ENCODE measurements around the gene TPCN1.

TPCN1 gene

GRCh38 chr12:113289361-113289760, 68.1 kb downstream of the TPCN1 start:
- no peak for DNase-seq

DNA sequence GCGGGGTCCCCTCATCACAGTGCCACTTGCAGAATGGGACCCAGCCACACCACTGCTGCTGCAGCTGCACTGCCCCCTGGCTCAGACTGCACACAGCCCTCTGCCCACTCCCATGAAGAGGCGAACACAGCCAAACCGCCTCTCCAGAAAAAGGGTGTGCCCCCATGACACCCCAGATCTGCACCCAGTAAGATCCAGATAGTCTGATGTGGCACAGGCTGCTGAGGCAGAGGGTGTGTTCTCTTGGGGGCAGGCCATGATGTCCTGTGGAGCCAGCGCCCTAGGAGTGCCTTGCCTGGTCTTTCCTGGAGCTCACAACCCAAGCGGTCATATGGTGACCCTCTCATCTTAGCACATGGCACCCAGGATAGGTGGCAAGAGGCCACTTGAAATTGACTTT, 69.2 kb downstream of the TPCN1 start:
- no peak for DNase-seq

DNA sequence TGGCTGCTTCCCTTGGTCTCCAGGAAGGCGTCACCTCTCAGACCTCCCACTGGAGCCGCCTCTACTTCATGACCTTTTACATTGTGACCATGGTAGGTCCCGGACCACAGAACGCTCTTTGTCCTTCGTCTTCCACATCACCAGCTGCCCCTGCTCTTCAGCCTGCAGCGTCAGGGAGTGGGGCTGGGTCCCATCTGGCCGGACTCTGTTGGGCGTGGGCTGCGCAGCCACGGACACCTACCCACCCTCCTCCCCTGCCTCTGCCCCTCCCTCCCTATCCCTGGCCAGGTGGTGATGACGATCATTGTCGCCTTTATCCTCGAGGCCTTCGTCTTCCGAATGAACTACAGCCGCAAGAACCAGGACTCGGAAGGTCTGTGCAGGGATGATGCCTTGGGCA, 70.3 kb downstream of the TPCN1 start:
- no peak for DNase-seq

GRCh38 chr12:113292091-113292490, 70.8 kb downstream of the TPCN1 start:
- no peak for DNase-seq

- DNase-seq, result no peak
Observed at GRCh38 chr12:113292547-113292946, 71.3 kb downstream of the TPCN1 start.

DNA sequence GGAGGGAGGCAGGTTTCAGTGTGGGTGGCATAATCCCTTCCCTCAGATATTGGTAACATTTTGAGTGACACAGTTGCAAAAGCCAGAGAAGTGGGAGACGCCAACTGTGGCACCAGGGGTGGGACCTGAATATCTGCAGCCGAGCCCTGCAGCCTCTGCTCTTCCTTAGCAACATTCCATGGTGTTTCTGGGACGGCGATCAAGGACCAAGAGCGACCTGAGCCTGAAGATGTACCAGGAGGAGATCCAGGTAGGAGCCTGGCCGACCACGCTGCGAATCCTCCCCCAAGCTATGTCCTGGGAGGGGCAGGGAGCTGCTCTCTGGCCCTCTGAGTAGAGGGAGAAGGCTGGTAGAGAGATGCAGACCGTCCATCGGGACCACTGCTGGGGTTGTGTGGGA, 71.8 kb downstream of the TPCN1 start:
- no peak for DNase-seq

DNA sequence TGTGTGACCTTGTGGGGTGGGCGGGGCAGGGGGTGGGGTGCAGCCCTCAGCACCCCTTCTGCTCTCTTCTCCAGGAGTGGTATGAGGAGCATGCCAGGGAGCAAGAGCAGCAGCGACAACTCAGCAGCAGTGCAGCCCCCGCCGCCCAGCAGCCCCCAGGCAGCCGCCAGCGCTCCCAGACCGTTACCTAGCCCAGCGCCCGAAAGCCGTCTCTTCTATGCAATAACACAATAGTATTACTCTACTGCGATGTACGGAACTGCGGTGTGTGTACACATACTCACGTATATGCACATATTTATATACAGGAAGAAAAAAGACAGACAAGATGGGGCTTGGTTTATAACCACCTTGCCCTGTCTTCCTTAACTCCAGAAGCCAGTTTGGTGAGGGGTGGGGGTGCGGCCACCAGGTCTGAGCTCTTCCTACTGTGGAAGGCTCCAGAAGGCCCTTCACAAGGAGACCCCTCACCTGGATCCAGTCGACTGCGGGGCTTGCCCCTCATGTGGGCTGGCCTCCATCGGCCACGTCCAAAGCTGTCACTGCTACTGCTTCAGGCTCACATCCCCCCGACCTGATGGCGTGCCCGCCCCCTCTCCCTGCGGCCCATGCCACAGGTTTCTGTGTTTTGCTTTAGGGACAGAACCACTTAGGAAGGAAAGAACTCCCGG, 74.8 kb downstream of the TPCN1 start:
- no peak for DNase-seq

- no peak for DNase-seq
Observed at GRCh38 chr12:113296557-113297213, 75.4 kb downstream of the TPCN1 start.

- DNase-seq, result no peak
Observed at GRCh38 chr12:113297214-113297587, 75.9 kb downstream of the TPCN1 start.

DNA sequence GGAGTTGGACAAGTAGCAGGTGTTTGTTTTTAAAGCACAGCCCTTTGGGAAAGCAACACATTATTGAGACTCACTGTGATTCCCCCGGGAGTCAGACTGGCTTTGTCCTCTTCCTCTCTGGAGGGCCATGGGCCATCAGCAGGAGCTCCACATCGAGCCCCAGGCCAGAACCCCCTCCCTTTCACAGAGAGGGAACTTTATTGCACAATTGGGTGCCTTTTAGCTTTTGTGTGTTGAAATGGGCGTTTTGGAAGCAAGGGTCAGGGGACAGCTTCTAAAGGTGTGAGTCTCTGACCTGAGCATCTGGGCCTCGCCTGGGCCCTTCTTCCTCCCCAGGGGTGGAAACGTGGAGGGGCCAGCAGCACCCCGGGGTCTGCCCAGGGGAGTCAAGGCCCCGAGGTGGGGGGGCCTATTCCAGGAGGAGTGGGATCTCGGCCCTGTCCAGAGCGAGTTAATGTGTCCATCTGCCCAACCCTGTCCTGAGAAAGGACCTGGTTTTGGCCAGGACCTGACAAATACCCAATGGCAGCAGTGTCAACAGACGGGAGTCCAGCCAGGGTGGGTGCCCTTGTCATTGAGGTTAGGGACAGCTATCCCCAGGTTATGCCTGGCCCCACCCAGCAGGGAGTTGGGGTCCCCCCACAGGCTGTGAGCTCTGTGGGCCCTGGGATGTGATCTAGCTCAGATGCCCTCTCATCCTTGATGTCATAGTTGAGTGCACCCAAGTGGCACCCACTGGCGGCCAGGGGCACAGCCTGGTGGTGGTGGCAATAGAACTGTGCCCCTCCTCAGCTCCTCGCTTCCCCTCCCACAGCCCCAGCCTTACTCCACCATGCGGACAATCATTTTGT, 76.6 kb downstream of the TPCN1 start:
- DNase-seq, result no peak

DNA sequence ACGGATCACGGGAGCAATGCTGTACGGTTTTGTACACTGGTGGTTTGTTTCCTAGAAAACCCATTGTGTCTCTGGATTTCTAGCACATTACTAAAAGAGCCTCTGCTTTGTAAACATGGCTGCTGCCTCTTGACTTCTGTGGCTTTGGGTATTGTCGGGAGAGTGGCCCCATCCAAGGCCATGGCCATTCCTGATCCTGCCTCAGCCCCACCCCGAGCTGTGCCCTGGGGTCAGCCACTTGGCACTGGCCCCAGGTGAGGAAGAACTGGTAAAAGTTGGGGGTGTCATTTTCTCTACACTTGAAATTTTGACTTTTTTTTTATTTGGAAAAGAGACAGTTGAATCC, 77.2 kb downstream of the TPCN1 start:
- DNase-seq, result no peak

GRCh38 chr12:113298861-113299545, 77.7 kb downstream of the TPCN1 start:
- no peak for DNase-seq

DNA sequence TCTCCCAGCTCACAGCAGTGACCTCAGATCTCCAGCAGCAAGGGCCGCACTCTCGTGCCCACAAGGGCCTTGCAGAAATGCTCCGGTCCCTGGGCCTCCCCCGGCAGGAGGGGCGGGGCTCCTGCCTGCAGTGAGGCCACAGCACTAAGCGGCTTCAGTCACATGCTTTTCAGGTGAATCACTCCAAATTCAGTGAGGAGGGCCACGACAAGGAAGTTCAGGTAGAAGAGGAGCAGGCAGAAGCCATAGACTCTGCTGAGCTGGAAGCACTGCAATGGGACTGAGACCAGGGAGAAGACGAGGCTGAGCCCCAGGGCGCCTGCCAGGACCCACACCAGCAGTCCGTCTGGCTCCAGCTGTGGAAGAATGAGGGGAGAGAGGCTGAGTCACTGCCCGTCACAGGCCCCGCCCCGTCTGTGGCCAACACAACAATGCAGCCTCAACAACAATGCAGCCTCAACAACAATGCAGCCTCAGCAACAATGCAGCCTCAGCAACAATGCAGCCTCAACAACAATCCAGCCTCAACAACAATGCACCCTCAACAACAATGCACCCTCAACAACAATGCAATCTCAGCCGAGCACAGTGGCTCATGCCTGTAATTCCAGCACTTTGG, 78.5 kb downstream of the TPCN1 start:
- DNase-seq, result no peak

- DNase-seq, result no peak
Observed at GRCh38 chr12:113301811-113302210, 80.5 kb downstream of the TPCN1 start.

- no peak for DNase-seq
Observed at GRCh38 chr12:113302466-113302865, 81.2 kb downstream of the TPCN1 start.

- peak; percentile 8 for DNase-seq
Observed at GRCh38 chr12:113302886-113303640, 81.8 kb downstream of the TPCN1 start.

DNA sequence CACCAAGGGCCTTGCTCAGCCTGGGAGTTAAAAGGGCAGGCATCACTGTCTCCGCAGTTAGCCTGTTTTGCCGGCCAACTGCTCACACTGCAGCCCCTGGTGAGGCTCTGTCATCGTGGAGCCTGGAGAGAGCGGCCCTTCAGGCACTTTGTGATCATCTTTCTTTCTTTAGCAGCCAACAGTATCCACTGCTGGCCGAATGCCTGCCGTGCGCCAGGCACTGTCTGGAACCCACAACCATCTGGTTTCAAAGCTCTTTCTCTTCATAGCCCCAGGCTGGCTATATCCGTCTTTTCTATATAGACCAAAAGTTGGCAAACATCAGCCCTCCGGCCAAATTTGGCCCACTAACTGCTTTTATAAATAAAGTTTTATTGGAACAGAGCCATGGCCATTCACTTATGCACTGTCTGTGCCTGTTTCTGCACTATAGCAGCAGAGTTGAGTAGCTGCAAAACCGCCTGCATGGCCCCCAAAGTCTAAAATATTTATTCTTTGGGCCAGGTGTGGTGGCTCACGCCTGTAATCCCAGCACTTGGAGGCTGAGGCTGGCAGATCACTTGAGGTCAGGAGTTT, 84.1 kb downstream of the TPCN1 start:
- DNase-seq, result no peak

- DNase-seq, result no peak
Observed at GRCh38 chr12:113306382-113306781, 85.1 kb downstream of the TPCN1 start.

DNA sequence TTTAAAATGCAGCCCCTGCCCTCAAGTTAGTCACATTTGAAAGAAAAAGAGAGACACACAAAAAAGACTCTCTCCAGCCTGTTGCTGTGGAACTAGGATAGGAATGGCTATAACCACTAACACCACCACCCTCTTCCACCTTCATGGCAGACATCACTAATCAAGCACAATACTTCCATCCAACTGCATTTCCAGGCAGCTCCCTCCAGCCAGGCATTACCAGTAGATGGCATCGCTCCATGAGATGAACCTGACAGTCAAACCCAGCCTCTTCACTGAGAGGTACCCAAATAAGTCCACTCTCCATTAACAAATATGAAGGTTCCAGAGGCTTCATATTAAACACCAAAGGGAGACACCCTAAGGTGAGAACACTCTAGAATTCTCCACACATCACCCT, 89.2 kb downstream of the TPCN1 start:
- DNase-seq, result peak; percentile 1

DNA sequence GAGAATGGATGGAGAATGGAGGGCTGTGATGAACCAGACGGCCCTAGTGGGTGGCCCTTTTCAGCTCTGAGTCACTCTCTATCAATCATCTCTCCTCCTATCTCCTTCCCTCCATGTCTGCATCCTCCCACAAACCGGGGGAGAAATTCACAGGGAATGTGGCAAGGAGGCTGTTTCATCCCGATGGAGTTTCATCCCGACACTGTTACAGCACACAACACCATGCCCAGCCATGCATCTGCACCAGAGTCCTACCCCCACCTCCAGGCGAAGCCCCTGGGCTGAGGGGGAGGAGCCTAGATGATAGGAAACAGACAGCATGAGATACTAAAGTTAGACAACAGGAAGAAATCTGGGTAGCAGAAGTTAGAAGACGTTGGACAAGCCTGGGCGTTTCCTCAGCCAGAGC, 92.9 kb downstream of the TPCN1 start:
- DNase-seq, result no peak

DNA sequence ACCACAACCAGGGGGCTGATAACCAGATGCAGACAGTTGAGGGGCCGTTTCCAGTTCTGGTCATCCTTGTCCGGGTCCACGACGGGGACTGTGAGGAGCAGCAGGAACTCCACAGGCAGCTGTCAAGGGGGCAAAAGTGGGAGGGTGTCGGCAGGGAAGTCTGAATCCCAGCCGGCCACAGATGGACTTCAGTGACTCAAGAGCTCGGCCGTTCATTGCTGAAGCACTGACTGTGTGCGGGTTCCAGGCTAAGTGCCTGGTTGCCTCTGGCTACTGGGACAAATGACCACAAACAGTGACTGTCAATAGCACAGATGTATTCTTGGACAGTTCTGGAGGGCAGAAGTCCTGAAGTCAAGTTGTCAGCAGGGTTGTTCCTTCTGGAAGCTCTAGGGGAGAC, 94.1 kb downstream of the TPCN1 start:
- no peak for DNase-seq

DNA sequence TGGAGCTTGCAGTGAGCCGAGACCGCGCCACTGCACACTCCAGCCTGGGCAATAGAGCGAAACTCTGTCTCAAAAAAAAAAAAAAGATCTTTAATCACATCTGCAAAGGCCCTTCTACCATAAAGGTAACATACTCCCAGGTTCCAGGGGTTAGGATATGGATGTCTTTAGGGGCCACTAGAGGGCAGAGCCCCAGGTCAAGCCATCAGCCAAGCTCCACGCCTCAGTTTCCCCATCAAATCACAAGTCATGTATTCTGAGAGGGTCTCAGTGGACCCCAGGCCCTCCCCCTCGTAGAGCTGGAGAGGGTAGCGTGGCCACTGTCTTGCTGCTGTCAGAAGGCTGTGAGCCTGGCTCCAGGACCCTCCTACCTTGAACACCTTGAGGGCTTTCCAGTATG, 94.9 kb downstream of the TPCN1 start:
- DNase-seq, result no peak

Data from NCI-H748 treated with DMSO at 0.1 percent for 48 hours (cell line).